Measurements from ENCODE around the gene DPYSL3.

DPYSL3 gene

GRCh38 chr5:147483961-147484707, 25.7 kb downstream of the DPYSL3 start:
- Histone ChIP-seq H3K9ac (ENCODE audit: low read depth, low read length) (0 out of 2 replicates have a peak overlapping the region, but pooled peaks have one; percentile 31), H3K27me3 (ENCODE audit: insufficient read depth, low read length) (no peaks in the 10 kb centered on the region), H3K36me3 (ENCODE audit: insufficient read depth, low read depth, low read length) (no peaks in the 10 kb centered on the region), H3K4me1 (ENCODE audit: insufficient read depth, low read length) (peaks cover 51% of the 10 kb centered on the region), H3K4me3 (ENCODE audit: low read length) (no peak overlapping the region), H3K27ac (ENCODE audit: low read length) (no peak overlapping the region), H3K9me3 (ENCODE audit: insufficient read depth, low read depth, low read length) (no peaks in the 10 kb centered on the region)

GRCh38 chr5:147483188-147483790, 26.6 kb downstream of the DPYSL3 start:
- Histone ChIP-seq H3K27ac (ENCODE audit: low read length) (peak overlapping the region; percentile 17), H3K4me3 (ENCODE audit: low read length) (no peak overlapping the region), H3K4me1 (ENCODE audit: insufficient read depth, low read length) (peaks cover 51% of the 10 kb centered on the region), H3K36me3 (ENCODE audit: insufficient read depth, low read depth, low read length) (no peaks in the 10 kb centered on the region), H3K9me3 (ENCODE audit: insufficient read depth, low read depth, low read length) (no peaks in the 10 kb centered on the region), H3K9ac (ENCODE audit: low read depth, low read length) (peak overlapping the region; percentile 22; the same call in 1 of the 2 replicates), H3K27me3 (ENCODE audit: insufficient read depth, low read length) (no peaks in the 10 kb centered on the region)

- H3K4me3 ChIP-seq (ENCODE audit: low read length): no peak overlapping the region
- peak overlapping the region; percentile 22; the same call in 1 of the 2 replicates for H3K9ac ChIP-seq (ENCODE audit: low read depth, low read length)
- no peaks in the 10 kb centered on the region for H3K36me3 ChIP-seq (ENCODE audit: insufficient read depth, low read depth, low read length)
- H3K4me1 ChIP-seq (ENCODE audit: insufficient read depth, low read length): peaks cover 50% of the 10 kb centered on the region
- H3K27ac ChIP-seq (ENCODE audit: low read length): peak overlapping the region; percentile 17
- H3K27me3 ChIP-seq (ENCODE audit: insufficient read depth, low read length): no peaks in the 10 kb centered on the region
- H3K9me3 ChIP-seq (ENCODE audit: insufficient read depth, low read depth, low read length): no peaks in the 10 kb centered on the region
Observed at GRCh38 chr5:147482706-147483180, 27.1 kb downstream of the DPYSL3 start.

GRCh38 chr5:147481874-147482705, 27.8 kb downstream of the DPYSL3 start:
- Histone ChIP-seq H3K27me3 (ENCODE audit: insufficient read depth, low read length) (no peaks in the 10 kb centered on the region), H3K4me1 (ENCODE audit: insufficient read depth, low read length) (peaks cover 46% of the 10 kb centered on the region), H3K36me3 (ENCODE audit: insufficient read depth, low read depth, low read length) (no peaks in the 10 kb centered on the region), H3K9me3 (ENCODE audit: insufficient read depth, low read depth, low read length) (no peaks in the 10 kb centered on the region), H3K27ac (ENCODE audit: low read length) (no peak overlapping the region), H3K4me3 (ENCODE audit: low read length) (no peak overlapping the region), H3K9ac (ENCODE audit: low read depth, low read length) (no peak overlapping the region)

- H3K27me3 ChIP-seq (ENCODE audit: insufficient read depth, low read length): no peaks in the 10 kb centered on the region
- peaks cover 46% of the 10 kb centered on the region for H3K4me1 ChIP-seq (ENCODE audit: insufficient read depth, low read length)
- no peak overlapping the region for H3K9ac ChIP-seq (ENCODE audit: low read depth, low read length)
- no peak overlapping the region for H3K4me3 ChIP-seq (ENCODE audit: low read length)
- no peak overlapping the region for H3K27ac ChIP-seq (ENCODE audit: low read length)
- H3K36me3 ChIP-seq (ENCODE audit: insufficient read depth, low read depth, low read length): no peaks in the 10 kb centered on the region
- H3K9me3 ChIP-seq (ENCODE audit: insufficient read depth, low read depth, low read length): no peaks in the 10 kb centered on the region
Observed at GRCh38 chr5:147481376-147481775, 28.5 kb downstream of the DPYSL3 start.

- H3K27ac ChIP-seq (ENCODE audit: low read length): no peak overlapping the region
- H3K36me3 ChIP-seq (ENCODE audit: insufficient read depth, low read depth, low read length): no peaks in the 10 kb centered on the region
- no peaks in the 10 kb centered on the region for H3K9me3 ChIP-seq (ENCODE audit: insufficient read depth, low read depth, low read length)
- H3K9ac ChIP-seq (ENCODE audit: low read depth, low read length): no peak overlapping the region
- no peak overlapping the region for H3K4me3 ChIP-seq (ENCODE audit: low read length)
- peaks cover 47% of the 10 kb centered on the region for H3K4me1 ChIP-seq (ENCODE audit: insufficient read depth, low read length)
- H3K27me3 ChIP-seq (ENCODE audit: insufficient read depth, low read length): no peaks in the 10 kb centered on the region
Observed at GRCh38 chr5:147479949-147480348, 29.9 kb downstream of the DPYSL3 start.

GRCh38 chr5:147479444-147479843, 30.4 kb downstream of the DPYSL3 start:
- H3K27me3 ChIP-seq (ENCODE audit: insufficient read depth, low read length): no peaks in the 10 kb centered on the region
- H3K27ac ChIP-seq (ENCODE audit: low read length): no peak overlapping the region
- no peaks in the 10 kb centered on the region for H3K9me3 ChIP-seq (ENCODE audit: insufficient read depth, low read depth, low read length)
- no peak overlapping the region for H3K9ac ChIP-seq (ENCODE audit: low read depth, low read length)
- H3K4me3 ChIP-seq (ENCODE audit: low read length): no peak overlapping the region
- H3K4me1 ChIP-seq (ENCODE audit: insufficient read depth, low read length): peaks cover 43% of the 10 kb centered on the region
- H3K36me3 ChIP-seq (ENCODE audit: insufficient read depth, low read depth, low read length): no peaks in the 10 kb centered on the region

GRCh38 chr5:147474140-147474539, 35.7 kb downstream of the DPYSL3 start:
- Histone ChIP-seq H3K27ac (ENCODE audit: low read length) (no peak overlapping the region), H3K4me3 (ENCODE audit: low read length) (no peak overlapping the region), H3K4me1 (ENCODE audit: insufficient read depth, low read length) (peaks cover 33% of the 10 kb centered on the region; the same call in 1 of the 2 replicates), H3K9ac (ENCODE audit: low read depth, low read length) (no peak overlapping the region), H3K9me3 (ENCODE audit: insufficient read depth, low read depth, low read length) (no peaks in the 10 kb centered on the region), H3K27me3 (ENCODE audit: insufficient read depth, low read length) (no peaks in the 10 kb centered on the region), H3K36me3 (ENCODE audit: insufficient read depth, low read depth, low read length) (no peaks in the 10 kb centered on the region; the same call in 1 of the 2 replicates)

GRCh38 chr5:147472664-147473475, 37.0 kb downstream of the DPYSL3 start:
- Histone ChIP-seq H3K27ac (ENCODE audit: low read length) (no peak overlapping the region), H3K9me3 (ENCODE audit: insufficient read depth, low read depth, low read length) (no peaks in the 10 kb centered on the region), H3K4me1 (ENCODE audit: insufficient read depth, low read length) (peaks cover 42% of the 10 kb centered on the region; the same call in 1 of the 2 replicates), H3K9ac (ENCODE audit: low read depth, low read length) (no peak overlapping the region), H3K4me3 (ENCODE audit: low read length) (no peak overlapping the region), H3K27me3 (ENCODE audit: insufficient read depth, low read length) (no peaks in the 10 kb centered on the region), H3K36me3 (ENCODE audit: insufficient read depth, low read depth, low read length) (no peaks in the 10 kb centered on the region; the same call in 1 of the 2 replicates)

GRCh38 chr5:147467973-147468508, 41.8 kb downstream of the DPYSL3 start:
- no peak overlapping the region for H3K27ac ChIP-seq (ENCODE audit: low read length)
- H3K27me3 ChIP-seq (ENCODE audit: insufficient read depth, low read length): no peaks in the 10 kb centered on the region
- peaks cover 37% of the 10 kb centered on the region; the same call in 1 of the 2 replicates for H3K4me1 ChIP-seq (ENCODE audit: insufficient read depth, low read length)
- H3K9ac ChIP-seq (ENCODE audit: low read depth, low read length): 0 out of 2 replicates have a peak overlapping the region, but pooled peaks have one; percentile 4
- H3K4me3 ChIP-seq (ENCODE audit: low read length): peak overlapping the region; percentile 31
- H3K36me3 ChIP-seq (ENCODE audit: insufficient read depth, low read depth, low read length): no peaks in the 10 kb centered on the region; the same call in 1 of the 2 replicates
- H3K9me3 ChIP-seq (ENCODE audit: insufficient read depth, low read depth, low read length): no peaks in the 10 kb centered on the region
